Measurements from ENCODE around the gene ACAP3.

- TF ChIP-seq ELF4 (IDR thresholded peaks at IDR 0.05) (no peak), FOXA1 (IDR thresholded peaks at IDR 0.05) (no peak), SP1 (IDR thresholded peaks at IDR 0.05) (no peak), ZNF384 (IDR thresholded peaks at IDR 0.05) (no peak), BHLHE40 (IDR thresholded peaks at IDR 0.05; ENCODE audit: borderline replicate concordance) (no peak), L3MBTL2 (conservative IDR thresholded peaks at IDR 0.05) (no peak), FOXK2 (IDR thresholded peaks at IDR 0.05) (no peak), NFRKB (IDR thresholded peaks at IDR 0.05) (no peak), HDGF (IDR thresholded peaks at IDR 0.05; ENCODE audit: borderline replicate concordance) (no peak), FOXM1 (IDR thresholded peaks at IDR 0.05; ENCODE audit: borderline replicate concordance) (no peak)
- TF ChIP-seq, protein P1, sequence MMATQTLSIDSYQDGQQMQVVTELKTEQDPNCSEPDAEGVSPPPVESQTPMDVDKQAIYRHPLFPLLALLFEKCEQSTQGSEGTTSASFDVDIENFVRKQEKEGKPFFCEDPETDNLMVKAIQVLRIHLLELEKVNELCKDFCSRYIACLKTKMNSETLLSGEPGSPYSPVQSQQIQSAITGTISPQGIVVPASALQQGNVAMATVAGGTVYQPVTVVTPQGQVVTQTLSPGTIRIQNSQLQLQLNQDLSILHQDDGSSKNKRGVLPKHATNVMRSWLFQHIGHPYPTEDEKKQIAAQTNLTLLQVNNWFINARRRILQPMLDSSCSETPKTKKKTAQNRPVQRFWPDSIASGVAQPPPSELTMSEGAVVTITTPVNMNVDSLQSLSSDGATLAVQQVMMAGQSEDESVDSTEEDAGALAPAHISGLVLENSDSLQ (IDR thresholded peaks at IDR 0.05) = no peak
Observed at GRCh38 chr1:1334835-1335234, 27.1 kb upstream of the ACAP3 start.

Data from HEK293T (cell line).